COR-L47 (cell line): ENCODE measurements around the gene SEL1L.
"Not testable (repeated sequence)": the region's sequence is repeated elsewhere in the genome, so short reads cannot be mapped to it uniquely, and the experiment has no call there.

ENCODE experiments used
- DNase-seq: peaks from one replicate; lab custom pipeline; 2025; lab: John Stamatoyannopoulos, UW

The SEL1L gene

DNA sequence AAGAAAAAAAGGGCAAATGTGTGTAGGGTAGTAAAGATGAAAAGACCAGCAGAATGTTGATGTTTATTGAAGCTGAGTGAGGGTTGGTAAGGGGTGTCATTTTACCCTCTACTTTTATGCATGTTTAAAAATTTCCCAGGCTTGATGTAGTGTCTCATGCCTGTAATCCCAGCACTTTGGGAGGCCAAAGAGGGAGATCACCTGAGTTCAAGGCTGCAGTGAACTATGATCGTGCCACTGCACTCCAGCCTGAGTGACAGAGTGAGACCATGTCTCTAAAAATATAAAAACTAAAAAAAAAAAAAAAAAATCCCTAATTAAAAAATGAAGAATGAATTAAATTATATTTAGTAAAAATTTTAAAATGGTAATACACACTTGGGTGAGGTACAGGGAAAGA, 8.5 kb downstream of the SEL1L start:
- DNase-seq = no peak

DNA sequence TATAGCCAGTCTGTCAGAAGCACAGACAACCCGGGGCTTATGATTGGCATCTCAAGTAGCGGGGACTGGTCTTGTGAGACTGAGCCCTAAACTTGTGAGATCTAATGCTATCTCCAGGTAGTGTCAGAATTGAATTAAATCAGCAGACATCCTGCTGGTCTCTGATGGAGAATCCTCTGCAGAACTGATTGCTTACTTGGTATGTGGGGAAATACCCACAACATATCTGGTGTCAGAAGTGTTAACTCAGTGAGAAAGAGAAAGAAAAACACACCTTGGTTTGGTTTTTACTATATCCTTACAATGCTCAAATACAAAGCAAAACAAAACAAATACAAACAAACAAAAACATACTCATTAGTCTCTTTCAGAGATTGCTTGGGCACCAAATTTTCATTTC, 10.0 kb downstream of the SEL1L start:
- DNase-seq = no peak

DNA sequence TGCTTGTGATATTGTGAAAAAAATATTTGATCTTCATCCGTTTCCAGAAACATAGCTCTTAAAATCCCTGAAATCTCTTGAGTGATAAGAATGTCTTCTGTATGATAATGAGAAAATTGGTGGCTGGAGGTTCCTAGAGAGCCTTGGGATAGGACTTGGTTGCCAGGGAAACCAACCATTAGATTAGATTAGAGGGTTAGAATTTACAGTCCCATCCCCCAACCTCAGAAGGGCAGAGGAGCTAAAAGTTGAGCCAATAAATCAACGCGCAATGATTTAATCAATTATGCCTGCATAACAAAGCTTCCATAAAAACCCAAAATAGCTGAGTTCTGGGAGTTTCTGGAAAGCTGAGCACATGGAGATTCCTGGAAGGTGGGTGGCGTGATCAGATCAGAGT, 10.6 kb downstream of the SEL1L start:
- no peak for DNase-seq

- DNase-seq = no peak
Observed at GRCh38 chr14:81521356-81521755, 12.3 kb downstream of the SEL1L start.

GRCh38 chr14:81519200-81520011, 14.2 kb downstream of the SEL1L start:
- no peak for DNase-seq

DNA sequence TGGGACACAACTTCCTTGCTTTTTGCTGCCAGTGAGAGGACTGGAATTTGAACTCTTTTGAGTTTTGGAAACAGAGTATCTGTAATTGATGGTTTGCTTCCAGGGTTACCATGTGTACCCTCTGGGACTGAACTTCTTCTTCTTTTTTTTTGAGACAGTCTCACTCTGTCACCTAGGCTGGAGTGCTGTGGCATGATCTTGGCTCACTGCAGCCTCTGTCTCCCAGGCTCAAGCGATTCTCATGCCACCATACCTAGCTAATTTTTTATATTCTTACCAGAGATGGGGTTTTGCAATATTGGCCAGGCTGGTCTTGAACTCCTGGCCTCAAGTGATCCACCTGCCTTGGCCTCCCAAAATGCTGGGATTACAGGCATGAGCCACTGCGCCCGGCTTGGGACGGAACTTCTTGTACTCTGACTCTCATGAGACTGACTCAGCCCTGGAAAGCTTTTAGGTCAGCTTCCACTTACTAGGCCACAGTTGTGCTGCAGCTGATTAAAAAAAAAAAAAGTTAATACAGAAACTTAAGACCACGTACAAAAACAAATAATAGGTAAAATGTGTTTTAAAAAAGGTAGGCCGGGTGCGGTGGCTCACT, 15.8 kb downstream of the SEL1L start:
- DNase-seq = no peak

GRCh38 chr14:81516986-81517797, 16.5 kb downstream of the SEL1L start:
- no peak for DNase-seq

- not testable (repeated sequence) for DNase-seq
Observed at GRCh38 chr14:81515927-81516326, 17.7 kb downstream of the SEL1L start.

DNA sequence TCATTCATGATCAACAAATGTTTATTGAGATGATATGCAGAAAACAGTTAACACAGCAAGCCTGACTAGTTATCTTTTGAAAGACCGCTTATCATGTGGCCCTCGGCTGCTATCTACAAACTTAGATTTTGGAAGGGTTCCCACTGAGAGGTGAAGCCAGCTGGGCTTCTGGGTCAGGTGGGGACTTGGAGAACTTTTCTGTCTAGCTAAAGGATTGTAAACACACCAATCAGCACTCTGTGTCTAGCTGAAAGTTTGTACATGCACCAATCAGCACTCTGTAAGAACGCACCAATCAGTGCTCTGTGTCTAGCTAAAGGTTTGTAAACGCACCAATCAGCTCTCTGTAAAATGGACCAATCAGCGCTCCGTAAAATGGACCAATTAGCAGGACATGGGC, 20.8 kb downstream of the SEL1L start:
- DNase-seq = not testable (repeated sequence)

- no peak for DNase-seq
Observed at GRCh38 chr14:81511111-81511904, 22.3 kb downstream of the SEL1L start.

DNA sequence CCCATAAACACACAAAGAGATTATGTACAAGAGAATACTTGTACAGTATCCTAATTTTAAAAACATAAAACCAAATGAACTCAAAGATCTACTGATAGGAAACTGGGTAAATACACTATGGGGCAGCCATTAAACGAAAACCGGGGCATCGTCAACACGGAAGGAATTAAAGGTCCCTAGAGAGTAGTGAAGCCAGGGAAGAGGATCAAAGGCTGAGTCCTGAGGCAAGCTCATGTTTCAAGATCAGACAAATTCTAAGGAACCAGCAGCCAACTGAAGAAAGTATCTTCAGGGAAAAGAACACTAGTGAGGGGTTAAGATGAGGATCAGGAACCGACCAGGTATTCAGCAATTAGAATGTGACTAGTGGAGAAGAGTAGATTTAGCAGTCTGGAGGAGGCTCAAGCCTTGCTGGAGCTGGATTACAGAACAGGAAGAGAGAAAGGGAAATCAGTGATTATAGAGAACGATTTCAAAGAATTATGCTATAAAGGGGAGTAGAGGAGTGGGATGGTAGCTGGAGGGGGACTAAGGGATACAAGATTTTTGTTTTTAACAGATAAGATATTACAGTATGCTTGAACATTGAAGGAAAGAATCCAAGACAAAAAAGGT, 23.7 kb downstream of the SEL1L start:
- no peak for DNase-seq

GRCh38 chr14:81509321-81509720, 24.3 kb downstream of the SEL1L start:
- no peak for DNase-seq

DNA sequence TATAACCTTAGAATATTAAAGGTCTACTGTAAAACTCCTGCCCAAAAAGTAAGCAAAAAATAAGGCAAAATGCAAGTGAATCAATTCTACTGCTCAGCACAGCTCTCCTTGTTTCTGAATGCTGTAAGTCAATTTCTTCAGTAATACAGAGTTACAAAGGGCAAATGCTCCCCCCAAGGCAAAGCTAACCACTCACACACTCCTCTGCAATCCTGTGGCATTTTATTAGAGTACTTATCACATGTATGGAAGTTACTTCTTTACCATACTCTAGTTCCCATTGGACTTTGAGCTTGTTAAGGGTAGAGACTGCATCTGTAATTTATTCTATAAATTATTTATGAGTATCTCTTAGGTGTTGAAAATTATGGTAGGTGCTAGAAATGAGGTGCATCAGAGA, 27.2 kb downstream of the SEL1L start:
- no peak for DNase-seq

- no peak for DNase-seq
Observed at GRCh38 chr14:81504864-81505263, 28.8 kb downstream of the SEL1L start.

DNA sequence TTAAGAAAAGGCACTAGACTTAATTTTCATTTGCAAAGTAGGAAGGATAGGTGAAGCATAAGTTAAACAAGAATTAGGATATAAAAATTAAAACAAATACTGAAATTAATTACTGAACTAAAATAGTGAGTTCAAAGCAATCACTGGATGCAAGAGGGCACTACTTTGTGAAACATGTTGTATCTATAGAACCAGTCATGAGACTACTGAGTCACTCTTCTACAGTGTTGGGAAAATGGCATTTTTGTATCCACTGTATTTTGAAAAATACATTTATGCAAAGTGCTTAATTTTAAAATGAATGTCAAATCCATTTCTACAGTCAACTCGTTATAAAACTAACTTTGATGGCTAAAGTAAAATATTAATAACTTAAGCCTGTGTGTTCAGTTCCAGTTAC, 47.9 kb downstream of the SEL1L start:
- DNase-seq = no peak

GRCh38 chr14:81485372-81485771, 48.3 kb downstream of the SEL1L start:
- DNase-seq = no peak

DNA sequence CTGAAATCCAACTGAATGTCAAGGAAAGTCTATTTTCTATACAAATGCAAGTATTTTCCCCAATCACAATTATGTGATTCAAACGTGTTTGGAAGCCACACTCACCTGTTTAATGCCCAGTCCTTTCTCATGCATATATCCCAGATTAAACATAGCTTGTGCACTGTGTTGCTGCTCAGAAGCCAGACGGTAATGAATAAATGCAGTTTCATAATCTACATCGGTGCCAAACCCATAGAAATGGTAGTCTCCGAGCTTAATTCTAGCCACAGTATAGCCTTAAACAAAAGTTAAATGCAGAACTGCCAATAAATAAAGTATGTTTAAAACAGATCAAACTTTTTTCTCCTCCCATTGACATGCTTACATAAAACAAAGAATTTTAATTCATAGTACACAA, 49.5 kb downstream of the SEL1L start:
- DNase-seq = no peak

DNA sequence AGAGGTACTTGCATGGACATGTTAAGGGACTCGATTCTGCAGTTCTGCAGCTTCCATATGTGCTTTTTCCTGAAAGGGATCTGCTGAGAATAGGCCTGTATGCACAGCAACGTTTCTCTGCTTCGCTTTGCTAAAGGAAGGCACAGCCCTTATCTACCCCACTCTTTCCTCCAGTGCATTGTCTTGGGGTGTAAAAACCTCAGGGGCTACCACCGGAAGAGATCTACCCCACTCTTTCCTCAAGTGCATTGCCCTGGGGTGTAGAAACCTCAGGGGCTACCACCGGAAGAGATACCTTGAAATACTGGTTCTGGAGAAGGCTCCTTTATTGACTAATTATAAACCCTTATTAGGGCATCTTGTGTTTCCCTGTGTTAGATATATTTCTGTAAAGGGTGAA, 52.9 kb downstream of the SEL1L start:
- no peak for DNase-seq

- no peak for DNase-seq
Observed at GRCh38 chr14:81478446-81478845, 55.2 kb downstream of the SEL1L start.

GRCh38 chr14:81476816-81477215, 56.8 kb downstream of the SEL1L start:
- no peak for DNase-seq

- no peak for DNase-seq
Observed at GRCh38 chr14:81474685-81475324, 58.8 kb downstream of the SEL1L start.
